ENCODE data around the gene NKX6-2.

Gene NKX6-2

GRCh38 chr10:132806561-132807003 is 20.6 kb upstream of the NKX6-2 start:
- no peak for TF ChIP-seq CTCF (IDR thresholded peaks at IDR 0.05; ENCODE audit: low read depth, low read length, missing control alignments)
- no peak for DNase-seq
- in situ Hi-C loops (cut with HindIII; ENCODE audit: low pct_ligation_motif_present, low sequenced_read_pairs), result no loop called here
- no peaks in the 10 kb centered on the region for H3K36me3 ChIP-seq (replicated peaks)
- H3K27me3 ChIP-seq (replicated peaks), result no peaks in the 10 kb centered on the region
- no peak overlapping the region for H3K4me3 ChIP-seq (ENCODE audit: low read depth, low read length)
- H3K27ac ChIP-seq, result no peak overlapping the region

- Histone ChIP-seq H3K4me3 (ENCODE audit: low read depth, low read length) (no peak overlapping the region), H3K27me3 (replicated peaks) (no peaks in the 10 kb centered on the region), H3K27ac (no peak overlapping the region), H3K36me3 (replicated peaks) (no peaks in the 10 kb centered on the region)
- no peak for TF ChIP-seq CTCF (IDR thresholded peaks at IDR 0.05; ENCODE audit: low read depth, low read length, missing control alignments)
- DNase-seq, result no peak
- in situ Hi-C loops (cut with HindIII; ENCODE audit: low pct_ligation_motif_present, low sequenced_read_pairs), result no loop called here
Observed at GRCh38 chr10:132806110-132806509, 20.2 kb upstream of the NKX6-2 start.

- Histone ChIP-seq H3K4me3 (ENCODE audit: low read depth, low read length) (no peak overlapping the region), H3K36me3 (replicated peaks) (no peaks in the 10 kb centered on the region), H3K27me3 (replicated peaks) (no peaks in the 10 kb centered on the region), H3K27ac (no peak overlapping the region)
- DNase-seq, result no peak
- no peak for TF ChIP-seq CTCF (IDR thresholded peaks at IDR 0.05; ENCODE audit: low read depth, low read length, missing control alignments)
- in situ Hi-C loops (cut with HindIII; ENCODE audit: low pct_ligation_motif_present, low sequenced_read_pairs), result no loop called here
Observed at GRCh38 chr10:132805599-132805998, 19.7 kb upstream of the NKX6-2 start.

GRCh38 chr10:132804785-132805426 is 19.0 kb upstream of the NKX6-2 start:
- H3K36me3 ChIP-seq (replicated peaks), result no peaks in the 10 kb centered on the region
- in situ Hi-C loops (cut with HindIII; ENCODE audit: low pct_ligation_motif_present, low sequenced_read_pairs), result no loop called here
- no peaks in the 10 kb centered on the region for H3K27me3 ChIP-seq (replicated peaks)
- DNase-seq, result no peak
- no peak overlapping the region for H3K4me3 ChIP-seq (ENCODE audit: low read depth, low read length)
- H3K27ac ChIP-seq, result no peak overlapping the region
- TF ChIP-seq CTCF (IDR thresholded peaks at IDR 0.05; ENCODE audit: low read depth, low read length, missing control alignments), result no peak

GRCh38 chr10:132804287-132804686 is 18.3 kb upstream of the NKX6-2 start:
- in situ Hi-C loops (cut with HindIII; ENCODE audit: low pct_ligation_motif_present, low sequenced_read_pairs), result no loop called here

More at GRCh38 chr10:132804287-132804686, 18.3 kb upstream of the NKX6-2 start:
- TF ChIP-seq CTCF (IDR thresholded peaks at IDR 0.05; ENCODE audit: low read depth, low read length, missing control alignments), result no peak
- Histone ChIP-seq H3K27ac (no peak overlapping the region), H3K27me3 (replicated peaks) (no peaks in the 10 kb centered on the region), H3K4me3 (ENCODE audit: low read depth, low read length) (no peak overlapping the region), H3K36me3 (replicated peaks) (no peaks in the 10 kb centered on the region)
- no peak for DNase-seq

All from brain microvascular endothelial cell (primary cell).